Myocyte (in vitro differentiated cells): ENCODE data around the gene KIRREL2. TPM values are rescaled to one million over a fixed set of nuclear protein-coding genes. Genes with fewer than 3 reads are reported as not detected.

Source experiments
- DNase-seq: peaks from one replicate; pipeline ENCODE4 v3.0.0-alpha.2; 2012; ENCODE audit warnings: low read depth
- total RNA-seq: library from RNA; depleted of rRNA; stranded (reverse); fragments of >200 nt; gene quantifications from 2 replicates; pipeline ENCODE4 v1.2.3, GENCODE V29; 2014

Gene KIRREL2
- total RNA-seq, 1 donor from 2014 or later, result not detected

DNA sequence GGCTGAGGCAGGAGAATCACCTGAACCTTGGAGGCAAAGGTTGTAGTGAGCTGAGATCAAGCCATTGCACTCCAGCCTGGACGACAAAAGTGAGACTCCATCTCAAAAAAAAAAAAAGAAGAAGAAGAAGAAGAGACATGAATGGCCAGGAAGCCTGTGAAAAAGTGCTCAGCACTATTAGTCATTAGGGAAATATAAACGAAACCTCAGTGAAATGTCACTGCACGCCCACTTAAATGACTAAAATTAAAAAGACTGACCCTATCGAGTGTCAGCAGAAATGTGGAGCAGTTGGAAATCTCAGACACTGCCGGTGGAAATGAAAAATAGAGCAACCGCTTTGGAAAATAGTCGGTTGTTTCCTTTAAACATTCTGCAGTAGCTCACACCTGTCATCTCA is 56.9 kb downstream of the KIRREL2 start:
- DNase-seq, result no peak

DNA sequence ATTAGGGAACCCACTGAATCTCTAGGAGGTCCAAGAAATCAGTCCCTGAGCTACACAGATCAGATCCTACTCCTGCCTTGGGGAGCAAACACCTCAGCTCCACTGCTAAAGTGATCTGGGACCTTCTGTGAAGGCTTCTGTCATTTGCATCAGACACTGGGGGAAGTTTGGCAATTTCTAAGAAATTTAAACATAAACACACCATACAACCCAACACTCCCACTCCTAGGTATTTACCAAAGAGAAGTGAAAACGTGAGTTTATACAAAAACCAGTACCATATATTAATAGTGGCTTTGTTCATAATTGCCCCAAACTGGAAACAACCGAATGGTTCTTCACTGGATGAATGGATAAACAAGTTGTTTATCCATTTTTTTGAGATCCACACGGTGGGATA is 58.7 kb downstream of the KIRREL2 start:
- DNase-seq, result no peak

Other genes starting within 250 kb of the KIRREL2 start
- 4.8 and 6.5 TPM in 2 replicates for gene HAUS5, start 244.2 kb upstream of the KIRREL2 start, total RNA-seq
- 68.9 and 72.6 TPM in 2 replicates for gene RBM42, start 227.9 kb upstream of the KIRREL2 start, total RNA-seq
- gene ETV2, start 215.2 kb upstream of the KIRREL2 start, total RNA-seq, result not detected in 2 replicates
- gene COX6B1, start 208.6 kb upstream of the KIRREL2 start, total RNA-seq, result 513 and 547 TPM in 2 replicates
- gene UPK1A, start 190.4 kb upstream of the KIRREL2 start, total RNA-seq, result not detected in 2 replicates
- 0.11 TPM in 1 of 2 replicates, not detected in the other for gene ZBTB32, start 152.4 kb upstream of the KIRREL2 start, total RNA-seq
- gene KMT2B, start 138.9 kb upstream of the KIRREL2 start, total RNA-seq, result 11.1 and 11.2 TPM in 2 replicates
- 1.8 and 4.8 TPM in 2 replicates for gene IGFLR1, start 114.5 kb upstream of the KIRREL2 start, total RNA-seq
- gene U2AF1L4, start 111.5 kb upstream of the KIRREL2 start, total RNA-seq, result 9.7 and 12.0 TPM in 2 replicates
- gene PSENEN, start 111.3 kb upstream of the KIRREL2 start, total RNA-seq, result 32.5 and 32.8 TPM in 2 replicates
- 10.6 and 18.1 TPM in 2 replicates for gene LIN37, start 108.3 kb upstream of the KIRREL2 start, total RNA-seq
- 0.21 and 0.37 TPM in 2 replicates for gene HSPB6, start 99.9 kb upstream of the KIRREL2 start, total RNA-seq
- gene PROSER3, start 98.7 kb upstream of the KIRREL2 start, total RNA-seq, result 3.2 and 3.6 TPM in 2 replicates
- 1.5 and 3.8 TPM in 2 replicates for gene ARHGAP33, start 81.3 kb upstream of the KIRREL2 start, total RNA-seq
- not detected in 2 replicates for gene PRODH2, start 44.1 kb upstream of the KIRREL2 start, total RNA-seq
- not detected in 2 replicates for gene NPHS1, start 4.4 kb upstream of the KIRREL2 start, total RNA-seq
- gene APLP1, start 11.7 kb downstream of the KIRREL2 start, total RNA-seq, result 10.4 and 30.5 TPM in 2 replicates
- gene NFKBID, start 43.6 kb downstream of the KIRREL2 start, total RNA-seq, result 1.2 and 2.2 TPM in 2 replicates
- gene HCST, start 45.6 kb downstream of the KIRREL2 start, total RNA-seq, result not detected in 2 replicates
- not detected in 2 replicates for gene TYROBP, start 51.4 kb downstream of the KIRREL2 start, total RNA-seq
- gene LRFN3, start 79.5 kb downstream of the KIRREL2 start, total RNA-seq, result 5.3 and 8.3 TPM in 2 replicates
- gene SDHAF1, start 138.3 kb downstream of the KIRREL2 start, total RNA-seq, result 30.2 and 48.0 TPM in 2 replicates
- gene SYNE4, start 151.9 kb downstream of the KIRREL2 start, total RNA-seq, result not detected in 2 replicates
- gene ALKBH6, start 157.3 kb downstream of the KIRREL2 start, total RNA-seq, result 18.2 and 33.9 TPM in 2 replicates
- gene CLIP3, start 176.0 kb downstream of the KIRREL2 start, total RNA-seq, result 4.9 and 7.6 TPM in 2 replicates
- 14.4 and 16.0 TPM in 2 replicates for gene THAP8, start 197.4 kb downstream of the KIRREL2 start, total RNA-seq
- gene WDR62, start 198.0 kb downstream of the KIRREL2 start, total RNA-seq, result 1.6 and 5.3 TPM in 2 replicates